Islet of Langerhans (tissue), 1 donor: Measurements from ENCODE around the gene FAM107B.

Source experiments
- FAIRE-seq: peaks from one replicate; lab custom pipeline; 2011; peaks lifted over from hg19 to GRCh38; lab: Jason Lieb, UNC

FAM107B gene

DNA sequence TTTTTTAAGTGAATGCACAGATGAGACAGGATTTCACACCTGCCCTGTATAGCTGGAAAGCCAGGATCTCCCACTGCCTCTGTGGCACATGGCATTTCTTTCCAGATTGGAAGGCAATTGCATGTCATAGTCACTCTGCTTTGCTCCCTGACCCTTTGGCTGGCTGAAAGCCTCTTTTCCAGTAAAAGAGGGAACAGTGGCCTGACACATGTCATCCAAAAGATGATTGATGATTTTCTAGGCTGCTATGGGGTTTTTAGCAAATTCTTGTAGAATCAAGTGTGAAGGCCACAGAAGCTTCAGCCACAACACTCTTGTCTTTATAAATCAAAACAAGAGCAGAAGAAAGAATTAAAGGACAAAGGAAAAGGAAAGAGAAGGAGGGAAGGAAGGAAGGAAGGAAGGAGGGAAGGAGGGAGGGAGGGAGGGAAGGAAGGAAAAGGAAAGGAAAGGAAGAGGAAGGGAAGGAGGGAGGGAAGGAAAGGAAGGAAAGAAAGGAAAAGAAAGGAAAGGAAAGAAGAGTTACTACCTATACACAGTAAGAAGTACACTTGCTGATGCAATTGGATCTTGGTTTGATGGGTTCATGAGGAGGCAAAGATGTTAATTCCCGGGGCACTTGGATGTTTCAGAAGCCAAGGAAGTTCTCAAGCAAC, 285.0 kb downstream of the FAM107B start:
- FAIRE-seq = no peak

DNA sequence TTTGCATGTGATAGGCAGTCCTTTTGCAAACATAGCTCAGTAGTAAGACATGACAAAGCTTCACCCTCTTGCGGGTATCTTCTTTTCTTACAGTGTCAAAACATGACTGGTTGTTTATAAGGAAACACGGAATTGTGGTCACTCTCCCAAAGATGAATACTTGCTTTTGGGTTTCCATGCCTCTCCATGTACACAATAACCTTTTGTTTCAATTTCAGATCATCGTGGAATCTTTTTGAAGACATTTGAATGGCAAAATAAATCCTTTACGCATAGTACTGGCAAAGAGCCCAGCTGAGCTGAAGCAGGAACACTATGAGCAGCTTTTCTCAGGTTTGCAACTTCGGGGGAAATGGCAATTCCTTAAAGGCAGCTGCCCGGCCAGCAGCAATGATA, 287.2 kb downstream of the FAM107B start:
- FAIRE-seq = no peak

DNA sequence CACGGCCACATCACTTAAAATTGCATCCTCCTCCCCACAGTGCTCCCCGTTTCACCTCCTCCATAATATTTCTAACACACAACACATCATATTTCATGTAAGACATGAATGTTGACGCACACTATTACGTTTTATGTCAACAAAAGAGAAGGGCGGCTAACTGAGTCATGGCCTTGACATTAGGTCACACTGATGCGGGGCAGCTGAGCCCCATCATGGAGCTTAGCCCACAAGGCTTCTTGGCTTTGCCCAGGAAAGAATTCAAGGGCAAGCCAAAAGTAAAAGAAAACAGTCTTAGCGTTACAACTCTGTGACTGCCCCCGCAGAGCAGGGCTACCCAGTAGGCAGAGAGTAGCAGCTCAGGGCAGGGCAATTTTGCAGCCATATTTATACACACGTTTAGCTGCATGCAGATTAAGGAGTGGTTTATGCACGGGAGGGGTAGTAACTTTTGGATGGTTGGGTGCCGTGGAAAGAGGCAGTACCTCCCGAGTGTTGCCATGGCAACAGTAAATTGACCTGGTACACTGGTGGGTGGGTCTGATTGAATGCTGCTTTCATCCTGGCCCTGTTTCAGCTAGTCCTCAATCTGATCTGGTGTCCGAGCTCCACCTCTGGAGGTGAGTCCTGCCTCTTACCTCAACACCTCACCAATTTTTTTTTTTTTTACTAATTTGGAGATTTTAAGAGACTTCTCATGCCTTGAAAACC, 287.8 kb downstream of the FAM107B start:
- no peak for FAIRE-seq

GRCh38 chr10:14485986-14486385, 288.7 kb downstream of the FAM107B start:
- no peak for FAIRE-seq

DNA sequence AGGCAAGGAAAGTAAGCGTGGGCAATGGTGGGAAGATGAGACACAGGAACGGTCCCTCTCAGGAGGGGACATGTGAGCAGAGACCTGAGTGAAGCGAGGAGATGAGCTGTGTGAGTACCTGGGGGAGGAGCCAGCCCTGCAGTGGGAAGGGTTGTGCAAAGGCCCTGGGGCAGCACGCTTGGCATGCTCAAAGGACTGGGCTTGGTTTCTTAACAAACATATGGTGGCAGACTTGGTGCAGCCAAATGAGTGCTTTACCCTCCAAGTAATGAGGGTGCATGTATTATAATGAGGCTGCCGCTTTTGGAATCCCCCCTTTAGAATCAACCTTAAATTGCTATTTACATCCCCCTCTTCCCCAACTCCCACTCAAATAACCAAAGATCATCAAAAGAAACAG, 291.3 kb downstream of the FAM107B start:
- FAIRE-seq = no peak

- FAIRE-seq = no peak
Observed at GRCh38 chr10:14481752-14482151, 292.9 kb downstream of the FAM107B start.

DNA sequence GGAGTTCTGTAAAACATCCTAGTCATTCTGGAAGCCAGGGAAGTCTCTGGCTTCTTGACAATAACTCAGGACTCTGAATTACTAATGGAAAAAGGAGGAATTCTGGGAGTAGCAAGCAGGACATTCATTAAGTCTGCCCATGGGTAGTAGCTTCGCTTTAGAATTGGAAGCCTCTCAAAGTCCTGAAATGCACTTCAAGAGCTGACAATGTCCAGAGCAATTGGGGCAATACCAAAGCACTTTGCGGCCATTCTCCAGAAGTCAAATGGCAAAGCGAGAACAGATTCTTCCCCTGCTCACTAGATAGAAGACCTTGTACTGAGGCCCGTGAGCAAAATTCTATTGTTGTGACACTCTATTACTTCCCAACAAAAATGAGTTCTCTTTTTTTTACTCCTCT, 293.7 kb downstream of the FAM107B start:
- no peak for FAIRE-seq

DNA sequence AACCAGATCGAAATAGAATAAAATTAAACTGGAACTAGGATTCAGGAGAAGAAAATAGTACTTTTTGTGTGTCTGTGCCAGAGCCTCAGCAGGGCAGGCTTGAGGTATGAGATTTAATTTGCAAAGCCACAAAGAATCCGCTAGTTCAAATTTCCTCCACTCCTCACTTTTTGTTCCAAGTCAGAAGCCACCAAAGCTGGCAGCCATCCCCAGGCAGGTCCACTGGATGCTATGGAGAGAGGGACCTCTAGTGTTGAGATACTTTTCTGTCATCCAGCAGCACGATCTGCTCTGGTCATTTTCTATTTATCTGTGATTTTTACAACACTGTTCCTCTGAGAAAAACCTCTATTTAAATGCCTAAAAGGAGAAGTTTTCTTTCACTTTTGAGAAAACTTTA, 296.1 kb downstream of the FAM107B start:
- FAIRE-seq = peak; percentile 33

GRCh38 chr10:14478201-14478600, 296.5 kb downstream of the FAM107B start:
- FAIRE-seq = no peak

DNA sequence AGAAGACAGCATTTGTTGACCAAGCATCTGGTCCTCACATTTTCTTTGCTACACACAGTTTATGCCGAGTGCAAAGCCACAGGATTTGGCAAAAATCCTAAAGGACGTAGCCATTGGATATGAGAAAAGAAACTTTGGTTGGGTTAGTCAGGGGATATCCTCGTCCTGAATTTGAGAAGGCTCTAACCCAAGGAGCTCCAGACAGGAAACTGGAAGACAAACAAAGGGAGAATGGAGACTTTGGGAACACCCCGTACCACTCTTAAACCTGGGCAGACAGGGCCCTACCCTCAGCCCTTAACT, 297.3 kb downstream of the FAM107B start:
- no peak for FAIRE-seq

GRCh38 chr10:14476641-14477407, 297.9 kb downstream of the FAM107B start:
- FAIRE-seq = no peak

DNA sequence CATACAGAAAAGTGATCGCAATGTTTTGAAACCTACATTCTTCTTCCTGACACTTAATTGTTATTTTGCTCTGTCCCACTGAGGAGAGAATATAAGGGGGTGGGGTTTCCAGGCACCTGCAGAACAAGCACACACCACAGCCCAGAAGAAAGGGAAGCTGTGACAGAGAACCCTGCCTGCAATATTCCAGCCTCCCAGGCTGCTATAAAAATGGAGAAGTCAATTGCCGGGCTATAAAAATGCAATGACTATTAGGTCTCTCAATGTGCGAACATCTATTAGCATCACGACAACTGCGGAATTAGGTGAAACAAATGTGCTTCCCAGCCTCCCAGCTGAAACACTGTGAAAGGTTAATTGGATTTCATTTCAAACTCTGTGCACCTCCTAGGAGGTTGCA, 298.7 kb downstream of the FAM107B start:
- FAIRE-seq = no peak

DNA sequence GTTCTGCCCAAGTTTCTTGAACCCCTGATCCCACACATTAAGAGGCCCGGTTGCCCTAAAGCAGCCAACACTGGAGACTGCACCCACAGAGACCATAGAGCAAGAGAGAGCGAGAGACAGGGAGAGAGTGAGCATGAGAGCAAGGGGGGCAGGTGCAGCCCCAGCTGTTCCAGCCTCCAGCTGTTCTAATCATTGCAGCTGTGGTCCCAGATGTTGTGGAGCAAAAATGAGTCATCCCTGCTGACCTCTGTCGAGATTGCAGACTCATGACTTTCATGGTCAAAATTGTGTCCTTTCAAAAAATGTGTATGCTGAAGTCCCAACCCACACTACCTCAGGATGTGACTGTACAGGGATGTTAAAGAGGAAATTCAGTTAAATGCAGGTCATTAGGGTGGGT, 300.0 kb downstream of the FAM107B start:
- no peak for FAIRE-seq

- FAIRE-seq = no peak
Observed at GRCh38 chr10:14470920-14471319, 303.8 kb downstream of the FAM107B start.

GRCh38 chr10:14468726-14469125, 306.0 kb downstream of the FAM107B start:
- no peak for FAIRE-seq
